ENCODE measurements around the gene SPDL1.
"Not testable (repeated sequence)": the region's sequence is repeated elsewhere in the genome, so short reads cannot be mapped to it uniquely, and the experiment has no call there.

SPDL1 gene

DNA sequence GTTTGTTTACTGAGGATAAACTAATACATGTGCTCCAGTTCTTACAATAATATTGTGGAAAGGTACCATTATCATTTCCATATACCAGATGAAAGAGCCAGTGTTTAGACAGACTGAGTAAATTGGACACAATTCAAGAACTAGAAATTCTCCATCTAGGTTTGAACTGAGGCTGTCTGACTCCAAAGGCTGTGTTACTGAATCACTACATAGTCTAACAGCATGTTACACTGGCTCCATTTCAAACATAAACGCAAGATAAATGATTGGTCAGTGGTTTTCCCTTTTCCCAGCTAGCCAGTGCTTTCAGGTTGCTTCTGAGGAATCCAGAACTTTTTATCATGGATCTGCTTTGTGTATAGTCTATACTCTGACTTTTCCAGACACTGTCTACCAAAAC is 8.1 kb downstream of the SPDL1 start:
- no peaks in the 10 kb centered on the region for H3K27me3 Mint-ChIP-seq
- H3K36me3 Mint-ChIP-seq (ENCODE audit: low read depth): peaks cover 88% of the 10 kb centered on the region
- H3K4me3 Mint-ChIP-seq: no peak overlapping the region
- no peaks in the 10 kb centered on the region for H3K9me3 Mint-ChIP-seq
- peaks cover under 1% of the 10 kb centered on the region for H3K4me1 Mint-ChIP-seq (ENCODE audit: low read depth)
- H3K27ac Mint-ChIP-seq: no peak overlapping the region
- DNase-seq: no peak

DNA sequence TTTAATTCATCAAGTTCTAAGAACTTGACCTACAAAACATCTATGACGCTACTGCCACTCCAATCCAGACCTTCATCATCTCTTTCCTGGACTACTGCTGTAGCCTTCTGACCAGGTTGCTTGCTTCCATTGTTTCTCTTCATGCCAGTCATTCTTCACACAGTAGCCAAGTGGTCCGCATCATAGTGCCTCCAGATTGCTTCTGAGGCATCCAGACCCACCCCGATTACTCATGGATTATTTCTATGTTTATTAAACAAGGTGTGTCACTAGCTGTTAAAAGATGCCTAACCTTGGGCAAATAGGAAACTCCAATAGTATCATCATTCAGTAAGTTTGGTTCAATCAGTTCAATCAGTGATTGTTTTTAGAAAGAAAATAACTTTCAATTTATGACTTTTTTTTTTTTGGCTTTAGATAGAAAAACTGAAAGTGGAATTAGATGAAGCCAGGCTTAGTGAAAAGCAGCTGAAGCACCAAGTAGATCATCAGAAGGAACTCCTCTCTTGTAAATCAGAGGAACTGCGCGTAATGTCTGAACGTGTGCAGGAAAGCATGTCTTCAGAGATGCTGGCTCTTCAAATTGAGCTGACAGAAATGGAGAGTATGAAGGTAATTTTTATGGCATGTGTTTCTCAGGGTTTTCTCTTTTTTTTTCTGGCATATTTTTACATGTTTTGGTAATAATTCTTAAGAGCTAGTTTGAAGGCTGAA is 9.5 kb downstream of the SPDL1 start:
- Mint-ChIP-seq H3K4me3 (no peak overlapping the region), H3K36me3 (ENCODE audit: low read depth) (peaks cover 97% of the 10 kb centered on the region), H3K27ac (no peak overlapping the region), H3K9me3 (no peaks in the 10 kb centered on the region), H3K27me3 (no peaks in the 10 kb centered on the region), H3K4me1 (ENCODE audit: low read depth) (no peaks in the 10 kb centered on the region)
- DNase-seq: no peak

DNA sequence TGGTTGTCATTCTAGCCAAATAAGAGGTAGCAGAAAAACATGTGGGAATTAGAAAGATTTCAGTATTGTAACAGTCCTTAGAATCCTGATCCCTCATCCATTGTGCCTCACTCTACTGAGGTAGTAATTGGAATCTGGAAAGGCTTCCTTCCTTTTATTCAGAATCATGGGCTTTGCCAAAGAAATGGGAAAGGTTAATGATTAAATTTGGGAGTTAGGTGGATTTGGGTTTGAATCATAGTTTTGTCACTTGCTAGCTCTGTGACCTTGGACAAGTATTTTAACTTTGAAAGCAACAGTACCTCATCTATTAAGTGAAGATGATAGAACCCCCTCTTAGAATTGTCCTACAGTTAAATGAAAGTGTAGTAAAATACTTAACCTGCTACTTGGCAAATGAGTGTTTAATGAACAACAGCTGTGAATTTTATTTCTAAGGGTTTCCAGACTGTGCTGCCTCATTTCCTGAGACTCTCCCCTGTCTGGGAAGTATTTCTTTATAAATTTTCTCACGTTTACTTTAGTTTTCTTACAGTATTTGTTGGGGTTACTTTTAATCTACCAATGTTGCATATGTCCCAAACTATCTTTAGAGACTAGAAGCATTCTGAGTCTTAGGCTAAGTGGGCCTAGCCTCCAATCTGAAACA is 11.7 kb downstream of the SPDL1 start:
- Mint-ChIP-seq H3K36me3 (ENCODE audit: low read depth) (peaks cover 96% of the 10 kb centered on the region), H3K9me3 (no peaks in the 10 kb centered on the region), H3K4me3 (no peak overlapping the region), H3K27me3 (no peaks in the 10 kb centered on the region), H3K27ac (no peak overlapping the region), H3K4me1 (ENCODE audit: low read depth) (no peaks in the 10 kb centered on the region)
- no peak for DNase-seq

DNA sequence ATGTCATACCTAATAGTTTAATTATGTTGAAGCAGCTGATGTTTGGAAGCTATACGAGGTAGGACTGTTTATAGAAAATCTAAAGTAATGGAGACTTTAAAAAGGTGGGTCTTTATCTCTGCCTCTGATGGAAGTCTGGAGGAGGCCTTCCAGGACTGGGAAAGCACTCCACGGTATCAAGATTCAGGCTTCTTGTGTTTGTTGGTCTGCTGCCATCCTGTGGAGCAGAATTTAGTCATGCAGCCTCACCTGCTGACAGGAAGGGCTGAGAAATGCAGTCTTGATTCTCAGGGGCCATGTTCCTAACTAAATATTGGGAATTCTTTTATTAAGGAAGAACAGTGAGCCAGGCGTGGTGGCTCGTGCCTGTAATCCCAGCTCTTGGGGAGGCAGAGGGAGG is 15.9 kb downstream of the SPDL1 start:
- no peaks in the 10 kb centered on the region for H3K4me1 Mint-ChIP-seq (ENCODE audit: low read depth)
- no peak overlapping the region for H3K4me3 Mint-ChIP-seq
- H3K27ac Mint-ChIP-seq: no peak overlapping the region
- no peaks in the 10 kb centered on the region for H3K27me3 Mint-ChIP-seq
- H3K9me3 Mint-ChIP-seq: no peaks in the 10 kb centered on the region
- H3K36me3 Mint-ChIP-seq (ENCODE audit: low read depth): peaks cover 97% of the 10 kb centered on the region
- DNase-seq: no peak

DNA sequence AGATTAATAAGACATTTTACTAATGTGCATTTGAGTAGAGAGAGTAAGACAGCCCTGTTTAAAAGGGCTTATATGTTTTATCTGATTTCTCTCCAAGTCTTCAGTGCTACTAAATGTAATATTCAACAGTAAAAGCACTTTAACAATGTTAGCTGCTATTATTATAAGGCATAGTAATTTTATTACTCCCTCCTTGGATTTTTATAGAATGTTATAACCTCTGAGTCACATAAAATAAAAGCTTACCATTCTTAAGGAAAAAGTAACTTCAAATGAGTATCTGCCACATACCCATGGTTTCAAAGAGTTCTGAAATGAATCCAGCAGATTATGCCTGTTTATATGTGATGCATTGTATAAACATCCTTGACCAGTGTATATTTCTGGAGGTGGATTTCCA is 19.0 kb downstream of the SPDL1 start:
- peaks cover 77% of the 10 kb centered on the region for H3K36me3 Mint-ChIP-seq (ENCODE audit: low read depth)
- no peak overlapping the region for H3K27ac Mint-ChIP-seq
- H3K27me3 Mint-ChIP-seq: no peaks in the 10 kb centered on the region
- no peak for DNase-seq
- no peak overlapping the region for H3K4me3 Mint-ChIP-seq
- H3K9me3 Mint-ChIP-seq: no peaks in the 10 kb centered on the region
- no peaks in the 10 kb centered on the region for H3K4me1 Mint-ChIP-seq (ENCODE audit: low read depth)

DNA sequence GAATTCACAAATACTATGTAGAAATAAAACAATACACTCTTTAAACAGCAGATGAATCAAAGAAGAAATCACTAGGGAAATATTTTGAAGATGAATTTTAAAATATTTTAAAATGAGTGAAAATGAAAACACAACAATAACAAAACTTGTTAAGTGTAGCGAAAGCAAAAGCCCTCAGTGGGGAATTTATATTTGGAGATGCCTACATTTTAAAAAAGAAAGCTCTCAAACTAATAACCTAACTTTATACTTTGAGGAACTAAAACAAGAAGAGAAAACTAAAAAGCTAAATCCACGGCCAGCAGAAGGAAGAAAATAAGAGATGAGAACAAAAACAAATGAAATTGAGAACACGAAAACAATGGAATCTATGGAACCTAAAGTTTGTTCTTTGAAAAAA is 22.7 kb downstream of the SPDL1 start:
- Mint-ChIP-seq H3K4me1 (ENCODE audit: low read depth) (no peaks in the 10 kb centered on the region), H3K36me3 (ENCODE audit: low read depth) (peaks cover 41% of the 10 kb centered on the region), H3K27ac (no peak overlapping the region), H3K27me3 (no peaks in the 10 kb centered on the region), H3K9me3 (peaks cover 6% of the 10 kb centered on the region), H3K4me3 (no peak overlapping the region)
- DNase-seq: no peak

DNA sequence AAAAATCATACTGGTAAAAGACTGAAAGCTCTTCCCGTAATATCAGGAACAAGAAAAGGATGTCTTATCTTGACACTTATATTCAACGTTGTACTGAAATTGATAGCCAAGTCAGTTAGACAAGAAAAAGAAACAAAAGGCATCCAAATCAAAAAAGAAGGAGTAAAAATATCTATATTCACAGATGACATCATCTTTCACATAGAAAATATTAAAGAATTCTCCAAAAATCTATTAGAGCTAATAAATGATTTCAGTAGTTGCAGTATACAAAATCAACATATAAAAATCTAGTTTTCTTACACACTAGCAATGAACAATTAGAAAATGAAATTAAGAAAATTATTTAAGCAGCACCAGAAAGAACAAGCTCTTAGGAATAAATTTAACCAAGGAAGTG is 24.3 kb downstream of the SPDL1 start:
- H3K27ac Mint-ChIP-seq: no peak overlapping the region
- peaks cover 6% of the 10 kb centered on the region for H3K27me3 Mint-ChIP-seq
- H3K4me3 Mint-ChIP-seq: no peak overlapping the region

DNA sequence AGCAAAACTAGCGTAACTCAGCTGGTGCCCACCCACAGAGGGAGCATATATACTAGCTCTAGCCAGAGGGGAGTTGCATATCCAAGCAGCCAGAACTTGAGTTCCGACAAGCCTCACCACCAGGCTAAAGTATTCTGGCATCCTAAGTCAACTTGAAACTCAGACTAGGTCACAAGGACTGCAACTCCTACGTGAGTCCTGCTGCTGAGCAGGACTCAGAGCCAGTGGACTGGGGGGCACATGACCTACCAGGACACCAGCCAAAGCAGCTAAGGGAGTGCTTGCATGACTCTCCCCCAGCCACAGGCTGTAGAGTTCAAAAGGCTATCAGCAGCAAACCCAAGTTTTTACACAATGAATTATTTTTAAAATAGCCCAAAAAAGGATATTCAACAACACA is 26.1 kb downstream of the SPDL1 start:
- Mint-ChIP-seq H3K4me3 (no peak overlapping the region), H3K27me3 (peaks cover 11% of the 10 kb centered on the region), H3K36me3 (ENCODE audit: low read depth) (peaks cover 10% of the 10 kb centered on the region), H3K9me3 (peaks cover 7% of the 10 kb centered on the region), H3K4me1 (ENCODE audit: low read depth) (no peaks in the 10 kb centered on the region), H3K27ac (no peak overlapping the region)
- no peak for DNase-seq

More for the DNA sequence above, 24.3 kb downstream of the SPDL1 start:
- Mint-ChIP-seq H3K4me1 (ENCODE audit: low read depth) (no peaks in the 10 kb centered on the region), H3K36me3 (ENCODE audit: low read depth) (peaks cover 25% of the 10 kb centered on the region), H3K9me3 (peaks cover 6% of the 10 kb centered on the region)
- DNase-seq: no peak

DNA sequence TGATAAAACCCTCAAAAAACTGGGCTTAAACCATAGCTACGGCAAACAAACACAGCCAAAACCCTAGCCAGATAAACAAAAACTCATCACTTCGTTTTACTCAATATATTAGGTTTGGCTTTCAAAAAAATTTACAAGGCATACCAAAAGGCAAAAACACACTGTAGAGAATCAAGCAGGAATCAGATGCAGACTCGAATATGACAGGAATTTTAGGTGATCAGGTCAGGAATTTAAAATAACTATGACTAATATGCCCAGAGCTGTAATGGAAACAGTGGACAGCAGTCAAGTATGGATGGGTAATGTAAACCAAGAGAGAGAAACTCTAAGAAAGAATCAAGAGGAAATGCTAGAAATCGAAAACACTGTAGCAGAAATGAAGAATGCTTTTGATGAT is 27.0 kb downstream of the SPDL1 start:
- Mint-ChIP-seq H3K9me3 (peaks cover 7% of the 10 kb centered on the region), H3K27ac (no peak overlapping the region), H3K36me3 (ENCODE audit: low read depth) (peaks cover 5% of the 10 kb centered on the region), H3K4me1 (ENCODE audit: low read depth) (no peaks in the 10 kb centered on the region), H3K4me3 (no peak overlapping the region), H3K27me3 (peaks cover 13% of the 10 kb centered on the region)
- no peak for DNase-seq

DNA sequence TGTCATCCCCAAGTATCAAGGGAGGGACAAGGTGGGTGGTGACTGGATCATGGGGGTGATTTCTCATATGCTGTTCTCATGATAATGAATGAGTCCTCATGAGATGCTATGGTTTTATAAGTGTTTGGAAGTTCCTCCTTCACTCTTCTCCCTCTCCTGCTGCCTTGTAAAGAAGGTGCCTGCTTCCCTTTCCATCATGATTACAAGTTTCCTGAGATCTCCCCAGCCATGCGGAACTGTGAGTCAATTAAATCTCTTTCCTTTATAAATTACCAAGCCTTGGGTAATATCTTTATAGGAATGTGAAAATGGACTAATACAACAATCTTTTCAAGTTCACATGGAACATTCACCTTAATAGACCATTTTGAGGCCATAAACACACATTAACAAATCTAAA is 32.0 kb downstream of the SPDL1 start:
- H3K27me3 Mint-ChIP-seq: peaks cover 14% of the 10 kb centered on the region
- peaks cover 6% of the 10 kb centered on the region for H3K9me3 Mint-ChIP-seq
- H3K4me3 Mint-ChIP-seq: no peak overlapping the region
- DNase-seq: no peak
- H3K27ac Mint-ChIP-seq: no peak overlapping the region
- no peaks in the 10 kb centered on the region for H3K4me1 Mint-ChIP-seq (ENCODE audit: low read depth)
- no peaks in the 10 kb centered on the region for H3K36me3 Mint-ChIP-seq (ENCODE audit: low read depth)

DNA sequence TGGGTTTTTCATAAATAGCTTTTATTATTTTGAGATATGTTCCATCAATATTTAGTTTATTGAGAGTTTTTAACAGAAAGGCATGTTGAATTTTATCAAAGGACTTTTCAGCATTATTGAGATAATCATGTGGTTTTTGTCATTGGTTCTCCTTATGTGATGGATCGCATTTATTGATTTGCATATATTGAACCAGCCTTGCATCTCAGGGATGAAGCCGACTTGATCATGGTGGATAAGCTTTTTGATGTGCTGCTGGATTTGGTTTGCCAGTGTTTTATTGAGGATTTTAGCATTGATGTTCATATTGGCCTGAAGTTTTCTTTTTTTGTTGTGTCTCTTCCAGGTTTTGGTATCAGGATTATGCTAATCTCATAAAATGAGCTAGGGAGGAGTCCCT is 40.7 kb downstream of the SPDL1 start:
- not testable (repeated sequence) for H3K4me1 Mint-ChIP-seq (ENCODE audit: low read depth); DNase-seq; H3K27ac Mint-ChIP-seq; H3K36me3 Mint-ChIP-seq (ENCODE audit: low read depth); H3K4me3 Mint-ChIP-seq; H3K9me3 Mint-ChIP-seq; H3K27me3 Mint-ChIP-seq

DNA sequence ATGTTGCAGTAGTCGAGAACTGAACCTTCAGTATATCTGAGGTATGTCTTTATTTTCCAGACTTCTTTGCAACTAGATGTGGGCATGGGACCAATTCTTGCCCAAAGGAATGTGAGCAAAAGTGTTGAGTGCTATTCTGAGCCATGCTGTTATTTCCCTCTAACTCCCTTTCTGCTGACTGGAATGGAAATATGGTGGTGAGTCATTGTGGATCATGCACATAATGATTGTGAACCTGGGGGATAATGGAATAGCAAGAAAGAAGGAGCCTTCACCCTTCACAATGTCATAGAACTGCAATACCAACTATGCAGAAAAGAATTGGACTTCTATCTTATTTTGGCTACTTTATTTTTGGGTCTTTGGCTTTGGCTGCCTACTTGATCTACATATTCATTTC is 43.2 kb downstream of the SPDL1 start:
- Mint-ChIP-seq H3K9me3 (peaks cover 2% of the 10 kb centered on the region), H3K27me3 (peaks cover 3% of the 10 kb centered on the region), H3K36me3 (ENCODE audit: low read depth) (no peaks in the 10 kb centered on the region), H3K4me1 (ENCODE audit: low read depth) (peaks cover 6% of the 10 kb centered on the region), H3K4me3 (no peak overlapping the region), H3K27ac (no peak overlapping the region)
- no peak for DNase-seq

DNA sequence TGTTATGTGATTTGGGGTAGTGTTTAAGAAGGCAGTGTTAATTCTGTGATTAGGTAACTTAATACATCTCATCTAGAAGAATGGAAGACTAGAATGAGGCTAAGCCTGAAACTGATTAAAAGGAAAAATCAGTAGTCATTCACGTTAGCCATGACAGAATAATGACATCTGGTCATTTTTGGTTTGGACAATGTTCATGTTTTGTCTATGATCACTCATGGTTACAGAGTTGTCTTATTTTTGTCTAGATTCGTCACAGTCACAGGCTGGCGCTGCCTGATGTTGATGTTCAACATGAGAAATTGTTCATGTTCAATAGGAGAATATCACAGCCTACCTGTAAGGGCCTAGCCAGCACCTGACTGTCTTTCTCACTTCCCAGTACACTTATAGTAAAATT is 44.0 kb downstream of the SPDL1 start:
- DNase-seq: no peak
- Mint-ChIP-seq H3K27ac (no peak overlapping the region), H3K4me1 (ENCODE audit: low read depth) (peaks cover 6% of the 10 kb centered on the region), H3K9me3 (peaks cover 2% of the 10 kb centered on the region), H3K36me3 (ENCODE audit: low read depth) (no peaks in the 10 kb centered on the region), H3K4me3 (no peak overlapping the region), H3K27me3 (peaks cover 8% of the 10 kb centered on the region)

DNA sequence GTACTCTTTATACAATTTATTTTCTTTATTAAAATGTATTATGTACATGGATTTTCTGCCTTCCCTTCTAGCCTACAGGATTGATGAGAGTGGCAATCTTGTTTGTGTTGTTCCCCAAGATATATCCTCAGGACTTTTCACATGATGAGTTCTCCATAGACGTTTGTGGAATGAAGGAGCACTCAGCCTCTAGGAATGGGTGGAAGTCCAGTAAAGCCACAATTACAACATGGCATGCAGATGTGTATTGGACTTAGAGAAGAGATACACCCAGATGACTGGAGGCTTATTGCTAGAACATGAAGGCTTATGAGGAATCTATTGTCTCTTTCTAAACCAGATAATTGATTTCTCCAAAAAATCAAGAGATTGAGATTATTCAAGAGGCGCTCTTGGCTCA is 45.3 kb downstream of the SPDL1 start:
- peaks cover 5% of the 10 kb centered on the region for H3K27me3 Mint-ChIP-seq
- peaks cover 6% of the 10 kb centered on the region for H3K4me1 Mint-ChIP-seq (ENCODE audit: low read depth)
- no peak overlapping the region for H3K4me3 Mint-ChIP-seq
- H3K36me3 Mint-ChIP-seq (ENCODE audit: low read depth): no peaks in the 10 kb centered on the region
- no peak for DNase-seq
- no peak overlapping the region for H3K27ac Mint-ChIP-seq
- no peaks in the 10 kb centered on the region for H3K9me3 Mint-ChIP-seq

DNA sequence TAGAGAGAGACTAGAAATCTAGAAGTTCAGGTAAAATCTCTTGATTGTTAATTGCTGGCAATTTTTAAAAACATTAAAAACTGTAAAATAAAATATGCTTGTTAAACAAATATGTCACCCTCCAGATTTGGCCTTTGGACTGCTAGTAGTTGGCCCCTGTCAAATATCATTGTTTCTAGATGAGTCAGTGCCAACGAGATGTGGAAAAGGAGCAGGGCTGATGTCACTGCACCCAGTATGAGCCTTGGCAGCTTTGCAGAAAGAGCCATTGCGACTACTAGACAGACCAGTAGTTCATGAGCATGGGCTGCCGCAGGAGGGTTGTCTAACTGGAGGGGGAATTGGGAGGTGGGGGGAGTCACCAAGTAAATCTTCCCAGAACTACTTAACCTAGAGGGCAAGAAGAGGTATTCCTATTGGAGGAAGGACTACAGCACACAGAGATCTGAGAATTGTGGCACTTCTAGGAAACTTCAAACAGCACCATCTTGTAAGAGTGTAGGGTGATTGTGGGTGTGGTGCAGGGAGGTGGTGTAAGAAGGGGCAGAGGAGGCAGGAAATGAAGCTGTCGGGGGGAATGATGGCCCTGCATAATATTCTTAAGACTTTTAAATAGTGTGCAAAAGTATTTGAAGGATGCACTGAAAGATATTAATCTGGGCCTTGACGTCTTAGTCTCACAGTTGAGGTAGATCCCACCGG is 46.4 kb downstream of the SPDL1 start:
- DNase-seq: no peak
- Mint-ChIP-seq H3K36me3 (ENCODE audit: low read depth) (no peaks in the 10 kb centered on the region), H3K4me1 (ENCODE audit: low read depth) (peaks cover 6% of the 10 kb centered on the region), H3K4me3 (no peak overlapping the region), H3K9me3 (peaks cover 3% of the 10 kb centered on the region), H3K27ac (no peak overlapping the region), H3K27me3 (peaks cover 5% of the 10 kb centered on the region)
